GM18505 (cell line): Measurements from ENCODE around the gene C1orf116.

Experiments
- ATAC-seq: cut with Tn5 transposase; IDR thresholded peaks from one replicate; pipeline ENCODE4 v1.9.1; 2021; ENCODE audit not compliant: unreplicated experiment
- POLR2A ChIP-seq: IDR thresholded peaks from 4 replicates; pipeline ENCODE4 v1.6.1; 2011; ENCODE audit warnings: borderline replicate concordance; ENCODE audit not compliant: insufficient read depth, insufficient read length; ENCODE audit errors: extremely low read depth

The C1orf116 gene

GRCh38 chr1:207032528-207033017 is at the start of gene C1orf116:
TSS of gene C1orf116 (minus strand) at chr1:207032756. CDS start at chr1:207027598, 5,158 bp downstream.
- TF ChIP-seq POLR2A, result no peak
- ATAC-seq, result no peak

DNA sequence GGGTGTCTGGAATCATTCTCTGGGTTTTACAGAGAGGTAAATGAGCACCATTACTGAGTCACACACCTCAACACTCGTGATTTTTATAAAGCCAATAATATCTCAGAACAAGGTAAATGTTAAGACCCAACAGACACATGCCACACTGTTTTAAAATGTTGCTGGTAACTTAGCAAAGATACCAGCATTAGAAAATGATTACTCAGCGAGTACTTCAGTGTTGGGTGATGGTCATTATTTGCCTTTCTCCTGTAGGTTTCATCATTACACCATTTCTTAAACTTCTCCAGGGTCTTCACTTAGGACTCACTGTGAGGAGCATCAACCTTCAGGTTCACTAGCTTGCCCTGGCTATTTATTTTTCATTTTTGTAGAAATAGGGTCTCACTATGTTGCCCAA is 49.2 kb upstream of the C1orf116 start:
- no peak for ATAC-seq
- no peak for TF ChIP-seq POLR2A

GRCh38 chr1:207081088-207081487 is 48.5 kb upstream of the C1orf116 start:
- no peak for ATAC-seq
- TF ChIP-seq POLR2A, result no peak

DNA sequence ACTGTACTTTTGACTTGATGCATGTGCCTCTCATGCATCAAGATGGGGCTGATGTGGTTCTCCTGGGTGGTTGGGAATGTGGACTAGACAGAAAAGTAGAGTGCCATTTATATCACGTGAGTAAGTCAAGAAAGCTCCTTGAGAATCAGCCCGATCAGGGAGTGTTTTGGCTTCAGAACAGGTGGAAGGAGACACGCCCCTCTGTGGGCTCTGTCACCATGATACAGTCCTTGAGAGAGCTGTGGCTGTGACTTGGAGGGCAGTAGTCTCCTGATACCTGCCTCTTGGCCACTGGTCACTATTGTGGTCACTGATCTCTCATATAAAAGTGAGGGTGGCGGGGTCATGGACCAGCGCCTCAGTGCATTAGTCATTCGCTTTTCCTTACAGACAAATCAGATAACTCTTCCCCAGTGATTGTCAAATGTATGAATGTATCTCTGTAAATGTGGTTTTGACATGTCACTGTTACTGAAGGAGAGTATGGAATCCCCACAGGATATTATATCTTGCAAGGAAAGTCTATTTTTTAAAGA is 47.2 kb upstream of the C1orf116 start:
- TF ChIP-seq POLR2A, result no peak
- no peak for ATAC-seq

DNA sequence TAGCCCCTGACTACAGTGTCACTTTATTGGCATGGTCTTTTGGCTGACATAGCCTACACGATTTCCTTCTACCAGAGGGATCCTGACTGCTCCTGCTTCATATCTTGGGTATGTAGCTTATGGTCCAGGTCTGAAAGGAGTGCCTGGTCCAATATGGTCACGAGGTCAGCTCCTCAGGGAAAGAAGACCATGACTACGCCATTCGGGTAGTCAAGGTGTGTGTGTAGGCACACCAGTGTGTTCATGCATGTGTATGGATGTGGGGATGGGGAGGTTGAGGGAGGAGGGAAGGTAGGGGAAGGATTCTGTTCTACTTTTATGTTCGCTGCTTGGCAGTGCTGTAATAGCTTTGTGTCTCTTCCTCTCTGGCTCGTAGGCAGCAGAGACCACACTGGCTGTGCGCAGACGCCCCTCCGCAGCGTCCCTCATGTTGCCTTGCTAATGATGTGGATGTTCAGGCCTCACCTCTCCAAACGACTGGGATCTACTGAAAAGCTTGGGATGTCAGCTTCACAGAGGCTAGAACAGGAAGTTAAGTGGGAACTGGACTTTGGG is 46.1 kb upstream of the C1orf116 start:
- ATAC-seq, result no peak
- no peak for TF ChIP-seq POLR2A

- no peak for TF ChIP-seq POLR2A
- no peak for ATAC-seq
These were observed 45.2 kb upstream of the C1orf116 start for GRCh38 chr1:207077470-207078377.

GRCh38 chr1:207077012-207077411 is 44.5 kb upstream of the C1orf116 start:
- TF ChIP-seq POLR2A, result no peak
- ATAC-seq, result no peak

DNA sequence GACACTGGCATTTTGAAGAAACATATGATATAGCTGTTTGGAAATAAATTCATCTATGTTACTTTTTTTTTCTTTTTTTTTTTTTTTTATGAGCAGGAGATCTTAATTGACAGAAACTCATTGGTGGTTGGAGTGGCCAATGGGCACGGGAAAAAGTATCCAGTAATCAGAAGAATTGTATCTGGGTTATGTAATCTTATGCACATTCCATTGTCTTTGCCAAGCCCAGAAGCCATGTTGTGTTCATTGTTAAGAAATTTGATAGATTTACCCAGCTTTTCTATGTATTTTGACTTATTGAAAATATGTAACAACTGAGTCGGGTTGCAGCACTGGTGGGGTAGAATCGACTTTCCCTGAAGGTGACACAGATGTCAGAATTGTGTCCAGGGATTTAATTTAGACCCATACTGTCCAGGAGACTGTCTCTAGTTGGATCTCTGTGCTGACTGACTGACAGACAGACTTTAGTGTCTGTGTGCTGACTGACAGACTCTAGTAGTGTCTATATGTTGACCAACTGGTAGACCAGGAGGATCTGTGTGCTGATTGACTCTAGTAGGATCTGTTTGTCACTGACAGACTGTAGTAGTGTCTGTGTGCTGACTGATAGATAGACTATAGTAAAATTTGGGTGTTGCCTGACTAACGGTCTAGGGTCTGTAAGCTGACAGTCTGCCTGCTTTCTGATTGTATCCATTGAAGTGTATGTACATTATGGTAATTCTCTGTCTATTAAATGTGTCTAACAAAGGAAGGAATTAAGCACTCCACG is 43.8 kb upstream of the C1orf116 start:
- TF ChIP-seq POLR2A, result no peak
- ATAC-seq, result no peak

- no peak for ATAC-seq
These were observed 41.6 kb upstream of the C1orf116 start for GRCh38 chr1:207073906-207074820.

DNA sequence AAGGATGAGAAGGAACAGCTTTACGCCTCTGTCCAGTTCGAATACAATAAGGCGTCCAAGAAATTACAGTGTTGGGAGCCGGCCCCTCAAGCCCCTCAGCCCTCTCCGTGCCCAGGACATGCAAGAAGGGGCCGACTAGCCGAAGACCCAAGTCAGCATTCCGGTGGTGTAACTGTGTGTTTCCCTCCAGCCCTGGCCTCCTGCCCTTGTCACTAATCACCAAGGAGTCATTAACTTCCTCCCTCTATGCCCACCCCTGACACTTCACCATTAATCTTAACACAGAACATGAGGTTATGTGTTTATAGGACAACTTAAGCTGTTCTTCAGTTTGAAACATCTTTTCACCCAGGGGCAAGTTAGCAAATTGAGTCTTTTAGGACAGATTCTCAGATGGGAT is 39.7 kb upstream of the C1orf116 start:
- no peak for TF ChIP-seq POLR2A
- ATAC-seq, result no peak

More at GRCh38 chr1:207073906-207074820, 41.6 kb upstream of the C1orf116 start:
- no peak for TF ChIP-seq POLR2A

- ATAC-seq, result no peak
- TF ChIP-seq POLR2A, result no peak
These were observed 38.9 kb upstream of the C1orf116 start for GRCh38 chr1:207071426-207071825.

- ATAC-seq, result no peak
- TF ChIP-seq POLR2A, result no peak
These were observed 38.3 kb upstream of the C1orf116 start for GRCh38 chr1:207070811-207071210.
